HepG2 (cell line): ENCODE results near the gene PIP5K1A. TPM values are rescaled to one million over a fixed set of nuclear protein-coding genes. Genes with fewer than 3 reads are reported as not detected.

ENCODE experiments used
- ATM ChIP-seq: fragments of 450-650 bp; IDR thresholded peaks from 2 replicates; pipeline ENCODE4 v1.7.1; 2017; ENCODE audit warnings: mild to moderate bottlenecking, borderline replicate concordance
- CAMTA2 ChIP-seq: sonication (generic); formaldehyde crosslinking; IDR thresholded peaks from 2 replicates; pipeline ENCODE4 v1.4.0; 2020; ENCODE audit warnings: mild to moderate bottlenecking, missing genetic modification reagents, borderline replicate concordance
- FOSL2 ChIP-seq: sonication (generic); formaldehyde crosslinking; IDR thresholded peaks from 2 replicates; pipeline ENCODE4 v1.4.0; 2020; ENCODE audit warnings: missing genetic modification reagents
- JUNB ChIP-seq: sonication (generic); formaldehyde crosslinking; IDR thresholded peaks from 2 replicates; pipeline ENCODE4 v1.8.0; 2022; ENCODE audit warnings: missing genetic modification reagents, mild to moderate bottlenecking, borderline replicate concordance
- LCORL ChIP-seq, 2 experiments: fragments of 450-650 bp in 1 of 2; sonication (generic) in 1 of 2; formaldehyde crosslinking in 1 of 2; IDR thresholded peaks; 2 replicates each; pipeline versions ENCODE4 v1.5.0 to v1.6.1; 2017 to 2020; ENCODE audit warnings: antibody characterized with exemption in 1 of 2, missing genetic modification reagents in 1 of 2
- SRSF4 ChIP-seq: fragments of 200-400 bp; formaldehyde crosslinking; IDR thresholded peaks from one replicate; pipeline ENCODE4 v1.6.1; 2018; ENCODE audit warnings: mild to moderate bottlenecking, low read depth, low read length, moderate library complexity; ENCODE audit not compliant: poor library complexity, severe bottlenecking
- TAF15 ChIP-seq: fragments of 200-400 bp; formaldehyde crosslinking; IDR thresholded peaks from one replicate; pipeline ENCODE4 v1.6.1; 2018; ENCODE audit warnings: mild to moderate bottlenecking, low read depth, low read length; ENCODE audit not compliant: poor library complexity, severe bottlenecking
- TCF7L2 ChIP-seq: IDR thresholded peaks from 2 replicates; pipeline ENCODE4 v1.6.1; 2011; ENCODE audit warnings: mild to moderate bottlenecking, low read depth, low read length, moderate library complexity
- TMF1 ChIP-seq: sonication (generic); formaldehyde crosslinking; IDR thresholded peaks from 2 replicates; pipeline ENCODE4 v1.8.1; 2022; ENCODE audit warnings: low read depth, missing genetic modification reagents
- ZNF335 ChIP-seq: sonication (generic); formaldehyde crosslinking; IDR thresholded peaks from 2 replicates; pipeline ENCODE4 v1.4.0; 2020; ENCODE audit warnings: missing genetic modification reagents
- polyA plus RNA-seq, 8 experiments: library from polyadenylated mRNA; depleted of rRNA in 3 of 8; stranded (reverse) in 7 of 8; unstranded in 1 of 8; fragments of >200 nt; fragmentation: Illumina TruSeq in 4 of 8; extraction: Trizol in 4 of 8; gene quantifications; 2 replicates each; pipeline versions ENCODE4 v1.2.1 to v1.2.3, GENCODE V29; 2011 to 2016; ENCODE audit warnings: low read depth in 4 of 8, missing spikeins in 1 of 8, mixed read lengths in 1 of 8; ENCODE audit not compliant: insufficient read depth in 1 of 8
- total RNA-seq, 5 experiments: library from RNA; depleted of rRNA; stranded (reverse); fragments of >200 nt; fragmentation: Illumina TruSeq; extraction: Trizol; gene quantifications; 2 replicates each; pipeline ENCODE4 v1.2.3, GENCODE V29; 2016; ENCODE audit warnings: low read depth in 1 of 5
- TF ChIP-seq, protein P1 (sequence below): sonication (generic); formaldehyde crosslinking; IDR thresholded peaks from 2 replicates; pipeline ENCODE4 v1.4.0; 2020; ENCODE audit warnings: mild to moderate bottlenecking, missing genetic modification reagents
- TF ChIP-seq, protein P2 (sequence below): sonication (generic); formaldehyde crosslinking; conservative IDR thresholded peaks from 2 replicates; pipeline ENCODE4 v1.8.0; 2022; ENCODE audit warnings: missing genetic modification reagents
- TF ChIP-seq, protein P3 (sequence below): sonication (generic); formaldehyde crosslinking; IDR thresholded peaks from 2 replicates; pipeline ENCODE4 v1.4.0; 2020; ENCODE audit warnings: missing genetic modification reagents, borderline replicate concordance

Gene PIP5K1A
- total and polyA plus RNA-seq, 2 of the 13 experiments (the other 11 are each of a cell fraction or from before 2014, with no cell fraction given) = 45.3 to 65.1 TPM

DNA sequence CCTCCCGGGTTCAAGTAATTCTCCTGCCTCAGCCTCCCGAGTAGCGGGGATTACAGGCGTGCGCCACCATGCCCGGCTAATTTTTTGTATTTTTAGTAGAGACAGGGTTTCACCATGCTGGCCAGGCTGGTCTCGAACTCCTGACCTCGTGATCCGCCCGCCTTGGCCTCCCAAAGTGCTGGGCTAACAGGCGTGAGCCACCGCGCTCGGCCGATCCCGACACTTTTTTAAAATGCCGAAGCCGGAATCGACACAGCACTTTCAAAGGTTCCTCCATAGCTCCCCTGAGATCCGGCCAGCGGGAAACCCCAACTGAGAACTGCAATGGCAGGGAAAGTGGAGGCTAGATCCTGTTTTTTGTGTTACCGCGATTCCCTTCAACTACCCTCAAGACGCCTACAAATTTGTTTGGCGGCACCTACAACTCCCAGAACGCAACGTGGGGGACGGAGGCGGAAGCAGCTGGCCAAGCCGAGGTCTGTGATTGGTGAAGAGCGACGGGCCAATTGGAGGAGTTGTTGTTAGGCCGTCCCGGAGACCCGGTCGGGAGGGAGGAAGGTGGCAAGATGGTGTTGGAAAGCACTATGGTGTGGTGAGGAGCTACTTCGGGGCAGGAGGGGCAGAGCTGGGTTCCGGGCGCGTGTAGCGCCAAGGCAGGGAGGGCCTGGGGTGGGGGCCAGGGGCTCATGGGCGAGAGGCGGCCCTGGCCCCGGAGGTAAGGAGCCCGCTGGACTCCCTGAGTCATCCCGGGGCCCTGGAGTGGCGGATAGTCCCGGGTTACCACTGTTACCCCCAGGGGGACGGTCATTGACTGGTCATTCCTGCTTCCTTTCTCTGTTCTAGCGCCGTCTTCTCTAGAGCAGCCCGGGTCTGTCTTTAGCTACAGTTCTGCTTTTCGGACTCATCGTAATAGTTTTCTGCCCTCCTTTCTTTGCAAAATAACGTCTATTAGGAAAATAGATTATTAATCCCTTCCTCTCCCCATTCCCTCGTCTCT, 56.2 kb downstream of the PIP5K1A start, which contains the start of gene PSMD4 (continued):
- TF ChIP-seq, protein P1, sequence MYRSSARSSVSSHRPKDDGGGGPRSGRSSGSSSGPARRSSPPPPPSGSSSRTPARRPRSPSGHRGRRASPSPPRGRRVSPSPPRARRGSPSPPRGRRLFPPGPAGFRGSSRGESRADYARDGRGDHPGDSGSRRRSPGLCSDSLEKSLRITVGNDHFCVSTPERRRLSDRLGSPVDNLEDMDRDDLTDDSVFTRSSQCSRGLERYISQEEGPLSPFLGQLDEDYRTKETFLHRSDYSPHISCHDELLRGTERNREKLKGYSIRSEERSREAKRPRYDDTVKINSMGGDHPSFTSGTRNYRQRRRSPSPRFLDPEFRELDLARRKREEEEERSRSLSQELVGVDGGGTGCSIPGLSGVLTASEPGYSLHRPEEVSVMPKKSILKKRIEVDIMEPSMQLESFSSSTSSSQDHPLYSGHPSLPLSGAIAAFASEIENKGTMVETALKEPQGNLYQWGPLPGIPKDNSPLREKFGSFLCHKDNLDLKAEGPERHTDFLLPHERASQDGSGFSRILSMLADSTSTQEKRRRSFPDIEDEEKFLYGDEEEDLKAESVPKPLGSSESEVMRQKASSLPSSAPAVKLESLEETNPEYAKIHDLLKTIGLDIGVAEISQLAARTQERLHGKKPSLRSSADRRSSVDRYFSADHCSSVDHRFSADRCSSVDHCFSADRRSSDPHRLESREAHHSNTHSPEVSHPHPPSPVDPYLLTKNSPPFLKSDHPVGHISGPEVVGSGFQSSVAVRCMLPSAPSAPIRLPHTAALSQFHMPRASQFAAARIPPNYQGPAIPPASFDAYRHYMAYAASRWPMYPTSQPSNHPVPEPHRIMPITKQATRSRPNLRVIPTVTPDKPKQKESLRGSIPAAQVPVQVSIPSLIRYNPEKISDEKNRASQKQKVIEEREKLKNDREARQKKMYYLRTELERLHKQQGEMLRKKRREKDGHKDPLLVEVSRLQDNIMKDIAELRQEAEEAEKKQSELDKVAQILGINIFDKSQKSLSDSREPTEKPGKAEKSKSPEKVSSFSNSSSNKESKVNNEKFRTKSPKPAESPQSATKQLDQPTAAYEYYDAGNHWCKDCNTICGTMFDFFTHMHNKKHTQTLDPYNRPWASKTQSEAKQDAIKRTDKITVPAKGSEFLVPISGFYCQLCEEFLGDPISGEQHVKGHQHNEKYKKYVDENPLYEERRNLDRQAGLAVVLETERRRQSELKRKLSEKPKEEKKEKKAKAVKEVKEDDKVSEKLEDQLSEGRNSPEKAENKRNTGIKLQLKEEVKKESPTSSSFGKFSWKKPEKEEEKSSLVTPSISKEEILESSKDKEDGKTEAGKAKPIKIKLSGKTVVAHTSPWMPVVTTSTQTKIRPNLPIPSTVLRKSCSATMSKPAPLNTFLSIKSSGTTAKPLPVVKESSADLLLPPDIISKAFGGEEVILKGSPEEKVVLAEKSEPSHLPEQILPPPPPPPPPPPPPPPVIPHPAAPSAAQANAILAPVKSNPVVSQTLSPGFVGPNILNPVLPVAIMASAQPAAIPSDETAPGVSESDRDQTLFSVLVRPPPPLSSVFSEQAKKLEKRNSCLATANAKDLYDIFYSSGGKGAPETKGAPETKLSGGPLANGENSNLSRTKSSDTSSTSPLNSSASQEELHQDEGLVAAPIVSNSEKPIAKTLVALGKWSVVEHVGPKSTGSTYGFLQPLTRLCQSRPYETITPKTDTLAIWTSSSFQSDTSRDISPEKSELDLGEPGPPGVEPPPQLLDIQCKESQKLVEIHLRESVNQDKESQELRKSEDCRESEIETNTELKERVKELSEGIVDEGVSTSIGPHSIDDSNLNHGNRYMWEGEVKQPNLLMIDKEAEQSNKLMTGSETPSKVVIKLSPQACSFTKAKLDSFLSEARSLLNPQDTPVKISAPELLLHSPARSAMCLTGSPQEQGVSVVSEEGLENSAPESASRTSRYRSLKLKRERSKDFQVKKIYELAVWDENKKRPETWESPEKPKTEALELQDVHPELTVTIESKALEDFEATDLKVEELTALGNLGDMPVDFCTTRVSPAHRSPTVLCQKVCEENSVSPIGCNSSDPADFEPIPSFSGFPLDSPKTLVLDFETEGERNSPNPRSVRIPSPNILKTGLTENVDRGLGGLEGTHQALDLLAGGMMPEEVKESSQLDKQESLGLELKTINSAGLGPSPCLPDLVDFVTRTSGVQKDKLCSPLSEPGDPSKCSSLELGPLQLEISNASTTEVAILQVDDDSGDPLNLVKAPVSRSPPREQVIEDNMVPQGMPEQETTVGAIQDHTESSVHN (CRISPR knock-in tag) = no peak
- TF ChIP-seq TMF1 (CRISPR knock-in tag) = no peak; the same call in 1 of the 2 replicates
- peak; percentile 66; the same call in 1 of the 2 replicates for TF ChIP-seq CAMTA2 (CRISPR knock-in tag)
- TF ChIP-seq SRSF4 = no peak
- TF ChIP-seq ATM = no peak
- TF ChIP-seq JUNB (CRISPR knock-in tag) = no peak; the same call in 1 of the 2 replicates
- TF ChIP-seq TCF7L2 = no peak
- TF ChIP-seq, protein P2, sequence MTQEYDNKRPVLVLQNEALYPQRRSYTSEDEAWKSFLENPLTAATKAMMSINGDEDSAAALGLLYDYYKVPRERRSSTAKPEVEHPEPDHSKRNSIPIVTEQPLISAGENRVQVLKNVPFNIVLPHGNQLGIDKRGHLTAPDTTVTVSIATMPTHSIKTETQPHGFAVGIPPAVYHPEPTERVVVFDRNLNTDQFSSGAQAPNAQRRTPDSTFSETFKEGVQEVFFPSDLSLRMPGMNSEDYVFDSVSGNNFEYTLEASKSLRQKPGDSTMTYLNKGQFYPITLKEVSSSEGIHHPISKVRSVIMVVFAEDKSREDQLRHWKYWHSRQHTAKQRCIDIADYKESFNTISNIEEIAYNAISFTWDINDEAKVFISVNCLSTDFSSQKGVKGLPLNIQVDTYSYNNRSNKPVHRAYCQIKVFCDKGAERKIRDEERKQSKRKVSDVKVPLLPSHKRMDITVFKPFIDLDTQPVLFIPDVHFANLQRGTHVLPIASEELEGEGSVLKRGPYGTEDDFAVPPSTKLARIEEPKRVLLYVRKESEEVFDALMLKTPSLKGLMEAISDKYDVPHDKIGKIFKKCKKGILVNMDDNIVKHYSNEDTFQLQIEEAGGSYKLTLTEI (CRISPR knock-in tag) = no peak
- TF ChIP-seq, protein P3, sequence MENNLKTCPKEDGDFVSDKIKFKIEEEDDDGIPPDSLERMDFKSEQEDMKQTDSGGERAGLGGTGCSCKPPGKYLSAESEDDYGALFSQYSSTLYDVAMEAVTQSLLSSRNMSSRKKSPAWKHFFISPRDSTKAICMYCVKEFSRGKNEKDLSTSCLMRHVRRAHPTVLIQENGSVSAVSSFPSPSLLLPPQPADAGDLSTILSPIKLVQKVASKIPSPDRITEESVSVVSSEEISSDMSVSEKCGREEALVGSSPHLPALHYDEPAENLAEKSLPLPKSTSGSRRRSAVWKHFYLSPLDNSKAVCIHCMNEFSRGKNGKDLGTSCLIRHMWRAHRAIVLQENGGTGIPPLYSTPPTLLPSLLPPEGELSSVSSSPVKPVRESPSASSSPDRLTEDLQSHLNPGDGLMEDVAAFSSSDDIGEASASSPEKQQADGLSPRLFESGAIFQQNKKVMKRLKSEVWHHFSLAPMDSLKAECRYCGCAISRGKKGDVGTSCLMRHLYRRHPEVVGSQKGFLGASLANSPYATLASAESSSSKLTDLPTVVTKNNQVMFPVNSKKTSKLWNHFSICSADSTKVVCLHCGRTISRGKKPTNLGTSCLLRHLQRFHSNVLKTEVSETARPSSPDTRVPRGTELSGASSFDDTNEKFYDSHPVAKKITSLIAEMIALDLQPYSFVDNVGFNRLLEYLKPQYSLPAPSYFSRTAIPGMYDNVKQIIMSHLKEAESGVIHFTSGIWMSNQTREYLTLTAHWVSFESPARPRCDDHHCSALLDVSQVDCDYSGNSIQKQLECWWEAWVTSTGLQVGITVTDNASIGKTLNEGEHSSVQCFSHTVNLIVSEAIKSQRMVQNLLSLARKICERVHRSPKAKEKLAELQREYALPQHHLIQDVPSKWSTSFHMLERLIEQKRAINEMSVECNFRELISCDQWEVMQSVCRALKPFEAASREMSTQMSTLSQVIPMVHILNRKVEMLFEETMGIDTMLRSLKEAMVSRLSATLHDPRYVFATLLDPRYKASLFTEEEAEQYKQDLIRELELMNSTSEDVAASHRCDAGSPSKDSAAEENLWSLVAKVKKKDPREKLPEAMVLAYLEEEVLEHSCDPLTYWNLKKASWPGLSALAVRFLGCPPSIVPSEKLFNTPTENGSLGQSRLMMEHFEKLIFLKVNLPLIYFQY (CRISPR knock-in tag) = no peak
- TF ChIP-seq TAF15 = no peak
- no peak for TF ChIP-seq LCORL (IDR thresholded peaks at IDR 0.05)
- TF ChIP-seq LCORL (CRISPR knock-in tag; IDR thresholded peaks at IDR 0.05) = no peak
- TF ChIP-seq FOSL2 (CRISPR knock-in tag) = no peak; the same call in 1 of the 2 replicates
- peak; percentile 90 for TF ChIP-seq ZNF335 (CRISPR knock-in tag)
